Measurements from ENCODE around the gene CEP41.

DNA sequence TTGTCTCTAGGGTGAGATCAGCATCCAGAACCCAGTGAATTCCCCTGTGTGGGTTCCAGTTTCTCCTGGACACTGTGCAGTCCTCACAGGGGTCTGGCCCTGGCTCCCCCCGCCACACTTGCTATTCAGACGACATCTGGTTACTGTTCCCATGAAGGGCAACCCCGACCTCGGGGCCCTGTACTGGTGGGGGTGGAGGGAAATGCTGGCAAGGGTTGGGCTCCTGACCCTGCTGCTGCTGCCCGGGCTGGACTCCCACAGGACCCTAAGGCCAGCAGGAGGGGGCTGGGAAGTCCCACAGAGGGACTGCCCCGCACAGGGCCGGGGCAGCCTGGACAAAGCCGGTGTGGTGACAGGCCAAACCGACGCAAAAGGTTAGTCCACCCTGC lies 61.3 kb downstream of the CEP41 start:
- TF ChIP-seq GATA2 (IDR thresholded peaks at IDR 0.05; ENCODE audit: low read depth, low read length) (no peak), GATA3 (IDR thresholded peaks at IDR 0.05; ENCODE audit: low read depth, low read length) (no peak)
